Right lobe of liver (tissue), 4 donors: Measurements from ENCODE around the gene HLA-DRB1.

Experiments used
- POLR2A ChIP-seq: fragments of 450-650 bp; IDR thresholded peaks from one replicate; pipeline ENCODE4 v1.6.1; 2017; ENCODE audit warnings: antibody characterized with exemption, mild to moderate bottlenecking
- TF ChIP-seq, protein P1 (sequence below), 4 donors: fragments of 200-600 bp in 3 of 4; fragments of 450-650 bp in 1 of 4; IDR thresholded peaks; one replicate each; pipeline versions ENCODE4 v1.5.1 to v1.8.0; 2016 to 2022; ENCODE audit warnings: antibody characterized with exemption in 4 of 4, mild to moderate bottlenecking in 2 of 4
- donor health status: DM: no; HTN: no; CAD: no.
- donor health status: DM: no; HTN: no; CAD: no.
- donor health status: DM: no; HTN: yes; CAD: no.

- TF ChIP-seq, protein P1, sequence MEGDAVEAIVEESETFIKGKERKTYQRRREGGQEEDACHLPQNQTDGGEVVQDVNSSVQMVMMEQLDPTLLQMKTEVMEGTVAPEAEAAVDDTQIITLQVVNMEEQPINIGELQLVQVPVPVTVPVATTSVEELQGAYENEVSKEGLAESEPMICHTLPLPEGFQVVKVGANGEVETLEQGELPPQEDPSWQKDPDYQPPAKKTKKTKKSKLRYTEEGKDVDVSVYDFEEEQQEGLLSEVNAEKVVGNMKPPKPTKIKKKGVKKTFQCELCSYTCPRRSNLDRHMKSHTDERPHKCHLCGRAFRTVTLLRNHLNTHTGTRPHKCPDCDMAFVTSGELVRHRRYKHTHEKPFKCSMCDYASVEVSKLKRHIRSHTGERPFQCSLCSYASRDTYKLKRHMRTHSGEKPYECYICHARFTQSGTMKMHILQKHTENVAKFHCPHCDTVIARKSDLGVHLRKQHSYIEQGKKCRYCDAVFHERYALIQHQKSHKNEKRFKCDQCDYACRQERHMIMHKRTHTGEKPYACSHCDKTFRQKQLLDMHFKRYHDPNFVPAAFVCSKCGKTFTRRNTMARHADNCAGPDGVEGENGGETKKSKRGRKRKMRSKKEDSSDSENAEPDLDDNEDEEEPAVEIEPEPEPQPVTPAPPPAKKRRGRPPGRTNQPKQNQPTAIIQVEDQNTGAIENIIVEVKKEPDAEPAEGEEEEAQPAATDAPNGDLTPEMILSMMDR (IDR thresholded peaks at IDR 0.05) = no peak
- TF ChIP-seq POLR2A = no peak
Observed at GRCh38 chr6:32623693-32624092, 34.0 kb upstream of the HLA-DRB1 start.
